K562 (cell line): ENCODE results near the gene SHB. TPM values are rescaled to one million over a fixed set of nuclear protein-coding genes. Genes with fewer than 3 reads are reported as not detected.

Experiments
- ATAC-seq: fragments of 200-7000 bp; cut with Tn5 transposase; 3 replicates; pipeline ENCODE4 v1.9.1; 2020; ENCODE audit warnings: moderate library complexity
- BruUV-seq: library from RNA; stranded (reverse); fragments of 400-500 nt; replicated peaks from 2 replicates; lab custom pipeline; 2021; lab: Mats Ljungman, UMichigan
- CTCF ChIA-PET: fragments of 300-600 bp; formaldehyde crosslinking; extraction: SDS; loops from one replicate; lab custom pipeline; 2021; ENCODE audit warnings: low intra/inter-chr PET ratio; lab: Yijun Ruan, JAX
- POLR2A ChIA-PET: fragments of 300-600, 350-650 bp; sonication (Branson Sonifier 250); formaldehyde crosslinking; extraction: SDS; loops from one replicate; lab custom pipeline; 2021; ENCODE audit warnings: antibody characterized with exemption, inconsistent platforms; lab: Yijun Ruan, JAX
- DNase-seq, 4 experiments: peaks; one replicate each; pipeline versions ENCODE4 v3.0.0 to v3.0.0-alpha.2; 2011 to 2018; ENCODE audit warnings: low spot score in 3 of 4, mixed read lengths in 3 of 4; ENCODE audit errors: extremely low read depth in 1 of 4
- FAIRE-seq: peaks from 2 replicates; lab custom pipeline; 2011; peaks lifted over from hg19 to GRCh38; lab: Jason Lieb, UNC
- H2AFZ ChIP-seq: 2 replicates; pipeline ENCODE4 v1.6.0; 2011; ENCODE audit warnings: low read depth, low read length, control low read depth, inconsistent platforms
- H3K27ac ChIP-seq: fragments of 200-600 bp; 3 replicates; pipeline ENCODE4 v1.8.0; 2011; ENCODE audit warnings: low read depth, mild to moderate bottlenecking, control low read depth, inconsistent platforms, low read length, moderate library complexity, mixed read lengths; ENCODE audit errors: extremely low read depth
- H3K27me3 ChIP-seq, 2 experiments: fragments of 300-600 bp in 1 of 2; 2 replicates in 1 of 2; 3 replicates in 1 of 2; pipeline versions ENCODE4 v1.6.0 to v1.8.0; 2011; ENCODE audit warnings: inconsistent platforms in 2 of 2, low read length in 2 of 2, mild to moderate bottlenecking in 1 of 2, mixed read lengths in 1 of 2, moderate library complexity in 1 of 2; ENCODE audit not compliant: control insufficient read depth in 2 of 2, insufficient read depth in 2 of 2
- H3K36me3 ChIP-seq: fragments of 300-600 bp; 3 replicates; pipeline ENCODE4 v1.8.0; 2011; ENCODE audit warnings: mild to moderate bottlenecking, low read length, inconsistent platforms; ENCODE audit not compliant: control insufficient read depth, insufficient read depth
- H3K4me1 ChIP-seq, 2 experiments: fragments of 200-600 bp in 1 of 2; replicated peaks in 1 of 2; 2 replicates in 1 of 2; 3 replicates in 1 of 2; pipeline versions ENCODE4 v1.5.1 to v1.8.0; 2011; ENCODE audit warnings: inconsistent platforms in 2 of 2, low read length in 2 of 2, mild to moderate bottlenecking in 1 of 2, mixed read lengths in 1 of 2, moderate library complexity in 1 of 2; ENCODE audit not compliant: control insufficient read depth in 2 of 2, insufficient read depth in 2 of 2
- H3K4me2 ChIP-seq: 2 replicates; pipeline ENCODE4 v1.6.1; 2011; ENCODE audit warnings: low read length, control low read depth, inconsistent platforms, mixed read lengths; ENCODE audit not compliant: insufficient read depth
- H3K4me3 ChIP-seq: fragments of 200-600 bp; sonication (generic), shearing (Covaris generic); 2 replicates; pipeline ENCODE4 v1.5.1; 2016; ENCODE audit warnings: control low read depth, inconsistent platforms
- H3K79me2 ChIP-seq: fragments of 200-600 bp; 3 replicates; pipeline ENCODE4 v1.8.0; 2011; ENCODE audit warnings: low read length, inconsistent platforms; ENCODE audit not compliant: control insufficient read depth, insufficient read depth
- H3K9ac ChIP-seq, 2 experiments: 2 replicates each; pipeline versions ENCODE4 v1.6.0 to v1.6.1; 2011; ENCODE audit warnings: low read depth in 2 of 2, low read length in 2 of 2, control low read depth in 1 of 2, inconsistent platforms in 1 of 2, mild to moderate bottlenecking in 1 of 2, mixed read lengths in 1 of 2; ENCODE audit not compliant: insufficient read depth in 1 of 2
- H3K9me1 ChIP-seq: one replicate; pipeline ENCODE4 v1.6.0; 2011; ENCODE audit warnings: inconsistent platforms, mild to moderate bottlenecking, low read length, moderate library complexity; ENCODE audit not compliant: control insufficient read depth, insufficient read depth
- H3K9me3 ChIP-seq: replicated peaks from 2 replicates; pipeline ENCODE4 v1.5.1; 2011; ENCODE audit warnings: low read depth, low read length, inconsistent platforms; ENCODE audit not compliant: control insufficient read depth, insufficient read depth
- H4K20me1 ChIP-seq: replicated peaks from 2 replicates; pipeline ENCODE4 v1.6.1; 2011; ENCODE audit warnings: low read length, inconsistent platforms, mixed read lengths; ENCODE audit not compliant: control insufficient read depth, insufficient read depth
- CREB1 ChIP-seq, 2 experiments: sonication (generic) in 1 of 2; formaldehyde crosslinking in 1 of 2; IDR thresholded peaks; 2 replicates each; pipeline versions ENCODE4 v1.6.1 to v1.8.0; 2012 to 2022; ENCODE audit warnings: inconsistent platforms in 1 of 2, mild to moderate bottlenecking in 1 of 2, missing genetic modification reagents in 1 of 2, moderate library complexity in 1 of 2
- ESRRA ChIP-seq: fragments of 450-650 bp; IDR thresholded peaks from 2 replicates; pipeline ENCODE4 v1.6.1; 2014; ENCODE audit warnings: low read depth, mild to moderate bottlenecking, moderate library complexity, borderline replicate concordance
- FIP1L1 ChIP-seq: fragments of 200-400 bp; formaldehyde crosslinking; IDR thresholded peaks from 2 replicates; pipeline ENCODE4 v1.6.1; 2018; ENCODE audit warnings: mild to moderate bottlenecking, low read depth, low read length; ENCODE audit not compliant: poor library complexity, severe bottlenecking
- GABPA ChIP-seq: fragments of 200-800 bp; sonication (Bioruptor generic); conservative IDR thresholded peaks from 2 replicates; pipeline ENCODE4 v1.6.1; 2016; ENCODE audit warnings: low read depth, missing genetic modification characterization, missing compliant biosample characterization
- HMG20A ChIP-seq: fragments of 450-650 bp; formaldehyde crosslinking; conservative IDR thresholded peaks from 2 replicates; pipeline ENCODE4 v1.4.0; 2020; ENCODE audit warnings: mild to moderate bottlenecking, mixed read lengths
- HOXB6 ChIP-seq: fragments of 250-450 bp; sonication (Bioruptor Pico); IDR thresholded peaks from 2 replicates; pipeline ENCODE4 v1.5.1; 2022; ENCODE audit warnings: mild to moderate bottlenecking, borderline replicate concordance
- MYC ChIP-seq, 2 experiments: fragments of 250-450 bp in 1 of 2; sonication (Bioruptor Pico) in 1 of 2; IDR thresholded peaks; 2 replicates each; pipeline versions ENCODE4 v1.5.1 to v1.6.1; 2012 to 2021; ENCODE audit warnings: low read depth in 2 of 2, borderline replicate concordance in 1 of 2, improper control_type of control experiment in 1 of 2, low read length in 1 of 2, mild to moderate bottlenecking in 1 of 2, moderate library complexity in 1 of 2
- NFRKB ChIP-seq: fragments of 450-650 bp; IDR thresholded peaks from 2 replicates; pipeline ENCODE4 v1.6.1; 2016; ENCODE audit warnings: low read depth
- PRMT5 ChIP-seq: sonication (generic); formaldehyde crosslinking; IDR thresholded peaks from 2 replicates; pipeline ENCODE4 v1.5.0; 2020; ENCODE audit warnings: missing genetic modification reagents
- SRF ChIP-seq, 2 experiments: fragments of 250-450, 450-650 bp in 1 of 2; sonication (Bioruptor Pico) in 1 of 2; sonication (generic) in 1 of 2; formaldehyde crosslinking; IDR thresholded peaks; 2 replicates each; pipeline versions ENCODE4 v1.5.0 to v1.5.1; 2020 to 2022; ENCODE audit warnings: mild to moderate bottlenecking in 1 of 2, missing genetic modification reagents in 1 of 2
- TAL1 ChIP-seq: fragments of 450-650 bp; IDR thresholded peaks from 2 replicates; pipeline ENCODE4 v1.6.1; 2016; ENCODE audit warnings: mild to moderate bottlenecking
- ZBED1 ChIP-seq: IDR thresholded peaks from 2 replicates; pipeline ENCODE4 v1.6.1; 2014
- ZBTB7A ChIP-seq: IDR thresholded peaks from 2 replicates; pipeline ENCODE4 v1.6.1; 2011; ENCODE audit warnings: low read depth, mild to moderate bottlenecking, low read length, moderate library complexity, borderline replicate concordance; ENCODE audit not compliant: control insufficient read depth
- ZNF175 ChIP-seq: fragments of 200-800 bp; sonication (Bioruptor generic); IDR thresholded peaks from 2 replicates; pipeline ENCODE4 v1.6.1; 2016; ENCODE audit warnings: low read depth, mild to moderate bottlenecking, missing genetic modification characterization, missing compliant biosample characterization
- ZNF696 ChIP-seq: fragments of 250-450 bp; sonication (Bioruptor Pico); conservative IDR thresholded peaks from 2 replicates; pipeline ENCODE4 v1.4.0; 2020; ENCODE audit warnings: mild to moderate bottlenecking, moderate library complexity
- ZNF785 ChIP-seq: fragments of 250-450 bp; sonication (Bioruptor Pico); IDR thresholded peaks from 2 replicates; pipeline ENCODE4 v1.4.0; 2020; ENCODE audit warnings: mild to moderate bottlenecking
- ZSCAN32 ChIP-seq: fragments of 450-650 bp; formaldehyde crosslinking; IDR thresholded peaks from 2 replicates; pipeline ENCODE4 v1.4.0; 2020; ENCODE audit warnings: mild to moderate bottlenecking, moderate library complexity
- WGBS: fragments of 100-300 bp; shearing (Covaris generic); methylation state at CpG from one replicate; pipeline ENCODE4 v1.1.6; 2016; ENCODE audit warnings: low coverage, mixed read lengths; ENCODE audit not compliant: insufficient coverage; ENCODE audit errors: missing lambda C conversion rate; 5-methylcytosine and 5-hydroxymethylcytosine counted together
- in situ Hi-C: fragments of 300-500 bp; cut with MboI; formaldehyde crosslinking; loops from 4 replicates; pipeline ENCODE4 v1.15.0; 2018; ENCODE audit warnings: inconsistent platforms, mixed read lengths
- intact Hi-C: fragments of 100-400 bp; cut with micrococcal nuclease; formaldehyde crosslinking; loops from 2 replicates; pipeline ENCODE4 v1.14.2; 2022
- polyA plus RNA-seq, 8 experiments: library from polyadenylated mRNA; depleted of rRNA in 4 of 8; stranded (reverse) in 5 of 8; unstranded in 3 of 8; fragments of >200 nt; fragmentation: Nextera tagmentation in 2 of 8; fragmentation: Illumina TruSeq in 1 of 8; extraction: Ambion mirVana in 2 of 8; extraction: Trizol in 1 of 8; gene quantifications; 2 replicates each; pipeline versions ENCODE4 v1.2.1 to v1.2.3, GENCODE V29; 2011 to 2014; ENCODE audit warnings: inconsistent platforms in 1 of 8, missing spikeins in 1 of 8
- total RNA-seq, 7 experiments: library from RNA; depleted of rRNA in 6 of 7; stranded (reverse); fragments of >200 nt in 6 of 7; fragmentation: Illumina TruSeq in 2 of 7; extraction: Trizol in 2 of 7; gene quantifications; 2 replicates each; pipeline versions ENCODE4 v1.2.1 to v1.2.3, GENCODE V29; 2011 to 2021; ENCODE audit warnings: low replicate concordance in 1 of 7

Gene SHB
- total and polyA plus RNA-seq, 9 of the 15 experiments (the other 6 are each of a cell fraction or from before 2014, with no cell fraction given), result 0.78 to 16.0 (median 5.3) TPM

DNA sequence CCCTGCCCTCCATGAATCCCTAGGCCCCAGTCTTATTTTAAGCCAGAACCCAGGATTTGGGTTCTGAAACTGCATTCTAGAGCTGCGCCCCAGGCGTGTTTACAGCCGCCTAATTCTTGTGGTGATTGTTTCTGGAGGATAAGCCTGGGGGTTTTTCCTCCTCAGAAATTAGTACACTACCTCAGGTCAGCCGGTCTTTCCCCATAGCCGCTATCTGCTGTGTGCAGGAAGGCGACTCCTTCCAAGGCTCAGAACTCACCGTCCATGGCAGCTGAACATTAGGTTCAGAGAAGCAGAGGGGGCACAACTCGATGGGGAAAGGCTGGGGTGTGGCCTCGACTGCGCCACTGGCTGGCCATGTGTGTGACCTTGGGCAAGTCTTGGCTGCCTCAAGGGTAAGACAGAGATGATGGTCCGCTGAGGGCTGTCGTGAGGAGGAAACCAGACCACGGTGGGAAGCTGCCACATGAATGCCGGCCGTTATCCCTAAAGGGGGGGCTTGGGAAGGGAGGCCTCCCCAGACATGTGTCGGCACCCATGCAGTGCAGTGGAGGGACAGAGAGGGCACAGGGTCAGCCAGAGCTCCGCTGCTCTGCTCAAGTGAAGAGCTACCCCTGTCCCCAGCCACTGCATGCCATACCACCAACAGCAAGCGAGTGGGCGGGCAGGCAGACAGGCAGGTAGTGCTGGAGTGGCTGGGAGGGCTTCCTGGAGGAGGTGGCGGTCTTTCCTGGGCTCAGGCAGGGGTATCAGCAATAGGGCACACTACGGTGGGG lies 28.9 kb downstream of the SHB start (continued):
- TF ChIP-seq HOXB6 (CRISPR knock-in tag) (no peak), HMG20A (CRISPR knock-in tag) (no peak), CREB1 (IDR thresholded peaks at IDR 0.05) (no peak), CREB1 (CRISPR knock-in tag; IDR thresholded peaks at IDR 0.05) (no peak), ZBED1 (no peak), SRF (CRISPR knock-in tag; IDR thresholded peaks at IDR 0.05) (no peak)

DNA sequence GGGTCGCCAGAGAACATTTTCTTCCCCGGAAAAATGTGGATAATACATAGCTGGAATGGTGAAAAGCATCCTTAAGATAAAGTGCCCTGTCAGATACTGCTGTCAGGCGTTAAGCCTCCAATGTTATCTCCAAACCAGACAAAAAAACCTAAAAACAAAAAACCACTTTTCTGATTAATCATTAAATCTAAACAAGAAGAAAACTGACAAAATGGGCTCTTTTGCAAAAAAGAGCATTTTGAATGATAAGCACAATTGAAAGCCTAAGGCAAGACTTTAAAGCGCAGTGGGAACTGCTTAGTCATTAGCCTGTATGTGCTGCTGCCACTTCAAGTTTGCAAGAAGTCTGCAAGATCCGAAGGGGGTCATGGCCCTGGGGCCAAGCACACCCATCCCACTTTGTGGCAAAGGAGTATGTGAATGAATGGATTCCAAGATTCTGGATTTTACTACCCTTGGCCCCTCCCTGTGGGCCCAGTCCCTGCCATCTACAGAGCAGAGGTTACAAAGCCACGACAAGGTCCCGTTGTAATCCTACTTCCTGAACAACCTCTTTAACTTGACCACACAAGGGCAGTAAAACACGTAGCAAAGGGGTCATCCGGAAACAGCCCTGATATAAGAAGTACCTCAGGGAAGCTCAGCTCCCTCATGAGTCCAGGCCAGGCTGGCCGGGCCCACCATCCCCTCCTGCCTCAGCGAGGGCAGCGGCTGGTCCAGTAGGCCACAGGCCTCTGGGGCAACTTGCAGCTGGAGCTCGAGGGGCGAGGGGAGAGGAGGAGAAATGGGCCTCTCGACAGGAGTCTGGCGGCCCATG lies 29.7 kb downstream of the SHB start:
- Histone ChIP-seq H4K20me1 (no peaks in the 10 kb centered on the region), H3K27me3 (no peaks in the 10 kb centered on the region), H3K36me3 (no peaks in the 10 kb centered on the region), H3K9ac (peak overlapping the region; percentile 61 to 88), H3K9me3 (no peaks in the 10 kb centered on the region), H3K4me3 (no peak overlapping the region), H3K4me2 (peak overlapping the region; percentile 70), H3K4me1 (peaks cover 55 to 58% of the 10 kb centered on the region in 2 experiments), H3K27ac (peak overlapping the region; percentile 89), H3K79me2 (peaks cover 58% of the 10 kb centered on the region), H2AFZ (peak overlapping the region; percentile 74), H3K9me1 (no peaks in the 10 kb centered on the region)
- ChIA-PET POLR2A (interaction anchor here (0.6 to 2.3 kb wide), 12 partner anchors 8 to 243 kb away, joined by 3 to 11 read pairs (median 3); no protein-coding TSS in a partner anchor), CTCF (interaction anchor here (0.5 kb wide), 1 partner anchor 30 kb away, joined by 3 read pairs; no protein-coding TSS in a partner anchor)
- no TSS peak for BruUV-seq
- in situ Hi-C loops (no loop called here), intact Hi-C loops (loop anchor here (2.0 kb wide), 1 partner anchor 28 kb away; no protein-coding TSS in a partner anchor)
- peak; percentile 66 for ATAC-seq
- WGBS, result 7% methylated on average over 16 of the region's 16 CpGs
- DNase-seq, result peak; percentile 53 to 79 (median 62)
- peak; percentile 82 for FAIRE-seq
- TF ChIP-seq NFRKB (peak; percentile 81; the same call in 1 of the 2 replicates), ZNF175 (CRISPR knock-in tag) (peak; percentile 61; the same call in 1 of the 2 replicates), ZNF696 (CRISPR knock-in tag) (no peak), GABPA (tag) (peak; percentile 73), MYC (IDR thresholded peaks at IDR 0.05; ENCODE audit: low read depth, low read length) (0 out of 2 replicates have a peak, but pooled peaks have one; percentile 5), MYC (CRISPR knock-in tag; IDR thresholded peaks at IDR 0.05; ENCODE audit: borderline replicate concordance, low read depth) (0 out of 2 replicates have a peak, but pooled peaks have one; percentile 22), PRMT5 (CRISPR knock-in tag) (no peak), FIP1L1 (no peak), ZSCAN32 (CRISPR knock-in tag) (peak; percentile 30; the same call in 1 of the 2 replicates), TAL1 (no peak), ESRRA (no peak; the same call in 1 of the 2 replicates), ZNF785 (CRISPR knock-in tag) (no peak), ZBTB7A (no peak)
